HG02885 (cell line): ENCODE data around the gene MAML3.
A peak's percentile ranks its signal among the peaks of the same experiment; 100 is the strongest.

Experiments used
- ATAC-seq: cut with Tn5 transposase; IDR thresholded peaks from one replicate; pipeline ENCODE4 v1.9.1; 2021; ENCODE audit warnings: mild to moderate bottlenecking; ENCODE audit not compliant: unreplicated experiment, poor library complexity

MAML3 gene

GRCh38 chr4:139690419-139690818 is 463.6 kb downstream of the MAML3 start:
- no peak for ATAC-seq

- no peak for ATAC-seq
Observed at GRCh38 chr4:139689093-139689722, 464.8 kb downstream of the MAML3 start.

DNA sequence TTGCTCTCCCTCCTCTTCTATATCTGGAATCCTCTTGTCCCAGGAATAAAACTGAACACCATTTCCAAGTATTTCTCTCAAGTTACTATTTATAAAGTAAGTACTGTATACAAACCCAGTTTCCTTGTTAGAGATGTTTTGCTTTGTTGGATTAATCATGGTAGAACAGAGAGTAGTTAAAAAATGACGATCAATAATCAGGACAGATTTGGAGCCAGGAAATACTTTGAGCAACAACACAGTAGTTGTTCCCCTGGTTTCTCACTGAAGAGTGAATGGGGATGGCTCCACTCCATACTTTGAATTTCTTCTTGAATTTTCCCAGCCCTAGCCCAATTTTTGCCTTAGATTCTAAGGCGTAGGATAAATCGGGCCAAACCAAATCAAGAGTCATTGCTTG is 467.0 kb downstream of the MAML3 start:
- no peak for ATAC-seq

DNA sequence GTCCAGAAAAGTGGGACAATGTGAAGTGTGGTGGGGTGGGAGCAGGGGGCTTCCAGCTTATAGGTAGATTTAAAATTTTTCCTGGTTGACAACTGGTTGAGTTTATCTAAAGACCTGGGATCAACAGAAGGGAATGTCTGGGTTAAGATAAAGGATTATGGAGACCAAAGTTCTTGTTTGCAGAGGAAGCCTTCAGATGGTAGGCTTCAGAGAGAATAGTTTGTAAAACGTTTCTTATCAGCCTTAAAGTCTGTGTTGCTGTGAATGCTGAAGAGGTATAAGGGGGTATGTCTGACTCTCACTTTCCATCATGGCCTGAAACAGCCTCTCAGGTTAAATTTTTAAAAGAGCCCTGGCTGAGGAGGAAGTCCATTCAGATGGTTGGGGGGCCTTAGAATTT is 467.9 kb downstream of the MAML3 start:
- no peak for ATAC-seq

DNA sequence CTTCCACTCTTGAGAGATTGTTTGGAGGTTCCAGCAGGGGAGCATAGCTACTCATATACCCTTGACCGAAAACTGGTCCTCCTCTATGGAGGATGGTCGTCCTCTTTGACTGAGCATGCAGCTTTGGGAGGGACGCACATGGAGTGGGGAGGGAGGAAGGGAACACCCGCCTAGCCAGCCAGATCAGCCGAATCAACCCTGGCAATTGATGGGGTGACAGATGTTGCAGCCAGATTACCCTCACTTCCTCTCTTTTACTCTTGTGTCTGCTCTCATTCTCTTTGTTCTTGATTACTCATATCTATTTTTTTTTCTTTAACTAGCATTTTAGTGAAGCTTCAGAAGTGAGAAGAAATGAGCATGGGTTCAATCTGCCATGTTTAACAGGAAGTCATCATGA is 468.8 kb downstream of the MAML3 start:
- ATAC-seq: no peak

- ATAC-seq: no peak
Observed at GRCh38 chr4:139684351-139684750, 469.6 kb downstream of the MAML3 start.

DNA sequence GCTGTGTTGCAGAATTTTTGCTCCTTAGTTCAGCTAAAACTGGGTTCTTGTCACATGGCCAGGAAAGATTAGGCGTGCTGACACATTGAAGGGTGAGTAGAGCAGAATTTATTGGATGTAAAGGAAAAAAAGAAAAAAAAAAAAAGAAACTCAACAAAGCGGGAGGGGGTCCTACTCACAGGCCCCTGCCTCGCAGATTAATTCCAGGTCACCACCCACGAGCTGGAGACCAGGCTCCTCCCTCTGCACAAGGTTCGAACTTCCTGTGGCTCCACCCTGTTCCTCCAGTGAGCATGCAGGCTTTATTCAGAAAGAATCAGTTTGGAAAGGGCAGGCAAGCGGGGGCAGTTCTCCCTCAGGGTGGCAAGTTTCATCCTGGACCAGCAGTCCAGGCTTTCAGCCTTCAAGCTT is 471.2 kb downstream of the MAML3 start:
- ATAC-seq: no peak

DNA sequence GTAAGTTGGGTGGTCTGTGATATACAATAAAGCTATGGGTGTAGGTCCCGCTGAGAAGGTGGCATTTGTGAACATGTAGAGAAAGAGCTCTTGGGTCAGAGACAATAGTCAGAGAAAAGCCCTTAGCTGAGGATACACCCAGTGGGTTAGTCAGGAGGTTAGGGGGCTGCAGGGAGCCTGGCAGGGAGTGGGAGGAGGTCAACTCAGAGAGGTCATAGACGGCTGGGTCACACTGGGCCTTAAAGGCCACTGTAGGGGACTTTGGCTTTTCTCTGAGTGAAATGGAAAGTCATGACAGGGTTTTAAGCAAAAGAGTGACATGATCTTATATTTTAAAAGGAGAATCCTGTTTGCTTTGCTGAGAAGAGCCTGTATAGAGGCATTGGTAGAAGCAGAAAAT is 471.7 kb downstream of the MAML3 start:
- ATAC-seq: no peak

DNA sequence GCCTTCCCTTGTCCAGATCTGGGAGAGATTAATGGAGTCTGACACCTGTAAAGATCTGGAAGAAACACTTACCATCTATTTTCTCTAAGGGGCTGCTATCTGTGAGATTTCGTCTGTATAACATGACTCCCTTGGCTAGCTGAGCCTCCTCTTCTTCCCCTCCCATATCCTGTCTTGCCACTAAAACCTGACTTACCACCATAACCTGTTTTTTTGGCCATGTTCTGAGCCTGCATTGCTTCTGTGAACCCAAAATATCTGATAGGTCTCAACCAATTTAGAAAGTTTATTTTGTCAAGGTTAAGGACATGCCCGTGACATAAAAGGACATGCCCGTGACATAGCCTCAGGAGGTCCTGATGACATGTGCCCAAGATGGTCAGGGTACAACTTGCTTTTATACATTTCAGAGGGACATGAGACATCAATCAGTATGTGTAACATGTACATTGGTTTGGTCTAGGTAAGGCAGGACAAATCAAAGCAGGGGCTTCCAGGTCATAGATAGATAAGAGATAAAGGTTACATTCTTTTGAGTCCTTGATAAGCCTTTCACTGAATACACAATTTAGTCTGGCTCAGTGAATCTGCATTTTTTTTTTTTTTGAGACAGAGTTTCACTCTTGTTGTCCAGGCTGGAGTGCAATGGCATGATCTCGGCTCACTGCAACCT is 476.9 kb downstream of the MAML3 start:
- no peak for ATAC-seq

GRCh38 chr4:139676365-139676764 is 477.6 kb downstream of the MAML3 start:
- no peak for ATAC-seq

DNA sequence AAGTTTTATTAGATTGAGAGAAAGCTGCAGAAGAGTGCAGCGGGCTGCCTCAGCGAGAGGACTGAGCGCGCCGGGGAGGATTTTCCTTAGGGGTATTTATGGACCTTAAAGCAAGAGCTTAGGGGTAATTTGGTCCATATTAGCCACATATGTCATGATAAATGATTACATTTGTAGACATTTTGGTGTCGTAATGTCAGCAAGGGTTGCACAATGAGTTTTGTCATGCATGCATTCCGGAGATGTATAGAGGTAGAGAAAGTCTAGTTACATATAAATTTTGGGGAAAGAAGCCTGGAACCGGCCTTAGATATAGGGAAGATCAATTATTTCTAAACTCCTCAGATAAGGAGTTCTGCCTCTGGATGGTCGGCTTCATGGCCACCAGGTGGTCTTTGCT is 478.3 kb downstream of the MAML3 start:
- ATAC-seq: no peak

- ATAC-seq: peak; percentile 50
Observed at GRCh38 chr4:139674875-139675550, 479.0 kb downstream of the MAML3 start.

DNA sequence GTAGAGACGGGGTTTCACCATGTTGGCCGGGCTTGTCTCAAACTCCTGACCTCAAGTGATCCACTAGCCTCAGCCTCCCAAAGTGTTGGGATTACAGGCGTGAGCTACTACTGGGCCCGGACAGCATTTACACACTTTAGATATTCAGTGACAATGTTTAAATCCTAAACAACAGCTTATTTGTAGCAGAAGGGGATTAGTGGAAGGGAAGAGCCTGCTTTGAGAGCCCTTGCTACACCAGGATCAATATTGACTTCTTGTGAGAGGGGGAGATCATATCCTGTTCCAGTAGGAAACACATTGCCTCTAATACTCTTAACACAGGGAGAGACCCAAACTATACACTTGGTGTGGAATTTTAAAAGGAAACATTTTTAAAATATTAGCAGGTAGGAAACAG is 481.3 kb downstream of the MAML3 start:
- no peak for ATAC-seq

- no peak for ATAC-seq
Observed at GRCh38 chr4:139672215-139672614, 481.8 kb downstream of the MAML3 start.

DNA sequence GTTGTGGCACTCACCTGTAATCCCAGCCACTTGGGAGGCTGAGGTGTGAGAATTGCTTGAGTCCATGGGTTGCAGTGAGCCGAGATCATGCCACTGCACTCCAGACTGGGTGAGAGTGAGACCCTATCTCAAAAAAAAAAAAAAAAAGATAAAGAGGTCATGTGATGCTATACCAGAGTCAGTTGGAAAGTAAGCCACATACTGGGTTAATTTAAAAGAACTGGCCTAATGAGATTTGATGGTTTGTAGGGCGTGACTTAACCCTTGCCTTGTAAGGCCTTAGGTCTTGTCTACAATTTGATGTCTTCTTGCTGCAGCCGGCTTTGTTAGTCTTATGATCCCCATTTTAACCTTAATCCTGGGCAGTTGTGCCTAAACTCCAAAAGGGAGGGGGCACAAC is 483.2 kb downstream of the MAML3 start:
- no peak for ATAC-seq

- ATAC-seq: no peak
Observed at GRCh38 chr4:139669890-139670289, 484.1 kb downstream of the MAML3 start.

- no peak for ATAC-seq
Observed at GRCh38 chr4:139669335-139669734, 484.6 kb downstream of the MAML3 start.

DNA sequence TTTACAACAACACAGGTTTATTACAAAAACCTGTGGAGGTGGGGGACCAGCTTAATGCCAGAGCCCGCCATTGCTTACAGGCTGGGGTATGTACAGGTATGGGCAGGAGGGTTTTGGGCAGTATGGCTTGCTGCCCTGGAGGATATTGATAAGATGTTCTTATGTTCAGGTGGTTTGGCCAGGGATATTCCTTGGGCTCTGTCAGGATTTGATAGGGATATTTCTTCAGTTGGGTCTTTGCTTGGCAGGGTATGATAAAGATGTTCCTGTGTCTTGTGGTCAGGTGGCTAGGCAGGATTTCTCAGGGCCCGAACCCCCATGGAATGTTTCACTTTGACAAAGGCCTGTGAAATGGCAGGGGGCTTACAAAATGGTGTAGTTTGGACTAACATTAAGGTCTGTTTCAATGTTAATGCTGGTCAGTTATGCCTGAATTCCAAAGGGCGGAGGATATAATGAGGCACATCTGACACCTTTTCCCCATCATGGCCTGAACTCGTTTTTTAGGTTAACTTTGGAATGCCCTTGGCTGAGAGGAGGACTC is 485.3 kb downstream of the MAML3 start:
- ATAC-seq: no peak

DNA sequence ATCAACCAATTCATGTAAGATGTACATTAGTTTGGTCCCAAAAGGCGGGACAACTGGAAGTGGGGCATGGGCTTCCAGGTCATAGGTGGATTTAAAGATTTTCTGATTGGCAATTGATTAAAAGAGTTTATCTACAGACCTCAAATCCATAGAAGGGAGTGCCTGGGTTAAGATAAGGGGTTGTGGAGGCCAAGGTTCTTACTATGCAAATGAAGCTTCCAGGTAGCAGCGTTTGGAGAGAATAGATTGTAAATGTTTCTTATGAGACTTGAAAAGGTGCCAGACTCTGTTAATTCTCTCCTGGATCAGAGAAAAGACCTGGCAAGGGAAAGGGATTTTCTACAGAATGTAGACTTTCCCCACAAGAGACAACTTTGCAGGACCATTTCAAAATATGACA is 485.9 kb downstream of the MAML3 start:
- no peak for ATAC-seq
